Kidney (tissue), 14 donors: ENCODE results near the gene PEAR1. TPM values are rescaled to one million over a fixed set of nuclear protein-coding genes. Genes with fewer than 3 reads are reported as not detected.

ENCODE experiments used
- DNase-seq, 5 donors: peaks; one replicate each; pipeline ENCODE4 v3.0.0-alpha.2; 2013 to 2020
- FAIRE-seq: peaks from 2 replicates; lab custom pipeline; 2012; peaks lifted over from hg19 to GRCh38; lab: Jason Lieb, UNC
- H3K27ac ChIP-seq, 2 donors: one replicate each; pipeline ENCODE4 v1.7.0; 2013; ENCODE audit warnings: low read depth in 2 of 2, low read length in 2 of 2, inconsistent platforms in 1 of 2
- H3K27me3 ChIP-seq: one replicate; pipeline ENCODE4 v1.7.1; 2013; ENCODE audit warnings: low read length, inconsistent platforms; ENCODE audit not compliant: control insufficient read depth, insufficient read depth
- H3K36me3 ChIP-seq, 3 donors: one replicate each; pipeline versions ENCODE4 v1.7.0 to v1.7.1; 2013; ENCODE audit warnings: low read length in 3 of 3, control low read depth in 1 of 3, inconsistent platforms in 1 of 3; ENCODE audit not compliant: insufficient read depth in 3 of 3, control insufficient read depth in 2 of 3
- H3K4me1 ChIP-seq, 3 donors: one replicate each; pipeline versions ENCODE4 v1.7.0 to v1.7.1; 2013; ENCODE audit warnings: low read length in 3 of 3, inconsistent platforms in 1 of 3, low read depth in 1 of 3; ENCODE audit not compliant: control insufficient read depth in 2 of 3, insufficient read depth in 2 of 3
- H3K4me3 ChIP-seq, 3 donors: one replicate each; pipeline versions ENCODE4 v1.7.0 to v1.8.1; 2013; ENCODE audit warnings: low read length in 3 of 3, control low read depth in 1 of 3, inconsistent platforms in 1 of 3
- H3K9ac ChIP-seq, 3 donors: one replicate each; pipeline versions ENCODE4 v1.7.0 to v1.7.1; 2013; ENCODE audit warnings: low read length in 3 of 3, control low read depth in 1 of 3, inconsistent platforms in 1 of 3
- H3K9me3 ChIP-seq, 3 donors: one replicate each; pipeline versions ENCODE4 v1.7.0 to v1.7.1; 2013; ENCODE audit warnings: low read length in 3 of 3, control low read depth in 1 of 3, inconsistent platforms in 1 of 3; ENCODE audit not compliant: control insufficient read depth in 2 of 3, insufficient read depth in 1 of 3
- CTCF ChIP-seq: IDR thresholded peaks from 3 replicates; pipeline ENCODE4 v1.5.1; 2012; ENCODE audit warnings: mild to moderate bottlenecking, moderate library complexity, borderline replicate concordance; ENCODE audit not compliant: insufficient read depth; ENCODE audit errors: extremely low read depth
- intact Hi-C: fragments of 100-400 bp; cut with DNase I; formaldehyde crosslinking; loops from one replicate; pipeline ENCODE4 v1.11.1; 2022
- polyA plus RNA-seq: library from polyadenylated mRNA; stranded (reverse); fragments of 350-450 nt; fragmentation: Illumina TruSeq; extraction: RNeasy Lipid Tissue Mini Kit (QIAGEN cat#74804); gene quantifications from one replicate; pipeline ENCODE4 v1.2.3, GENCODE V29; 2014; ENCODE audit warnings: low read depth, low replicate concordance; ENCODE audit not compliant: insufficient read depth
- total RNA-seq: library from RNA; stranded (reverse); fragmentation: NEBNext Ultra II Directional; extraction: Animal tissue kit (Norgen Biotek cat#: 25700); gene quantifications from one replicate; pipeline ENCODE4 v1.2.1, GENCODE V29; 2021
- donor health status: control.
- donor health status: control.
- donor health status: control.
- donor health status: control.
- donor health status: control.
- donor health status: DM: yes; HTN: yes; CAD: no.
- donor health status: Normal renal cell carcinoma (clear cell type).

Gene PEAR1
- total and polyA plus RNA-seq, 2 donors from 2014 or later: 4.5 to 17.2 TPM

- intact Hi-C loops: no loop called here
- no peaks in the 10 kb centered on the region for H3K9me3 ChIP-seq
- H3K27me3 ChIP-seq: no peaks in the 10 kb centered on the region
- H3K4me3 ChIP-seq: no peak overlapping the region
- FAIRE-seq (no peak), DNase-seq (no peak)
- no peak overlapping the region for H3K27ac ChIP-seq
- H3K36me3 ChIP-seq: no peaks in the 10 kb centered on the region
- no peak for TF ChIP-seq CTCF
- H3K9ac ChIP-seq: no peak overlapping the region
- no peaks in the 10 kb centered on the region for H3K4me1 ChIP-seq
Observed at GRCh38 chr1:156869455-156869854, 24.1 kb upstream of the PEAR1 start.

GRCh38 chr1:156873659-156874058 is 19.9 kb upstream of the PEAR1 start:
- H3K27me3 ChIP-seq: no peaks in the 10 kb centered on the region
- intact Hi-C loops: no loop called here
- no peak overlapping the region for H3K4me3 ChIP-seq
- no peak for TF ChIP-seq CTCF
- H3K9ac ChIP-seq: no peak overlapping the region
- FAIRE-seq: no peak
- H3K9me3 ChIP-seq: no peaks in the 10 kb centered on the region
- H3K27ac ChIP-seq: no peak overlapping the region
- no peaks in the 10 kb centered on the region for H3K4me1 ChIP-seq
- no peaks in the 10 kb centered on the region for H3K36me3 ChIP-seq
- peak in 1 of 5 donors; percentile 48 for DNase-seq

GRCh38 chr1:156874142-156874541 is 19.4 kb upstream of the PEAR1 start:
- TF ChIP-seq CTCF: no peak
- Histone ChIP-seq H3K9ac (no peak overlapping the region), H3K4me3 (no peak overlapping the region), H3K27ac (no peak overlapping the region), H3K36me3 (no peaks in the 10 kb centered on the region), H3K27me3 (no peaks in the 10 kb centered on the region), H3K9me3 (no peaks in the 10 kb centered on the region), H3K4me1 (no peaks in the 10 kb centered on the region)
- no peak for FAIRE-seq
- DNase-seq: peak in 1 of 5 donors; percentile 28
- intact Hi-C loops: no loop called here

- Histone ChIP-seq H3K27ac (no peak overlapping the region), H3K4me1 (no peaks in the 10 kb centered on the region), H3K4me3 (no peak overlapping the region), H3K36me3 (no peaks in the 10 kb centered on the region), H3K9me3 (no peaks in the 10 kb centered on the region), H3K27me3 (no peaks in the 10 kb centered on the region), H3K9ac (no peak overlapping the region)
- intact Hi-C loops: no loop called here
- DNase-seq (peak in 1 of 5 donors; percentile 26), FAIRE-seq (no peak)
- TF ChIP-seq CTCF: no peak
Observed at GRCh38 chr1:156874572-156875340, 18.8 kb upstream of the PEAR1 start.
